K562 (cell line): Measurements from ENCODE around the gene FYTTD1. TPM values are rescaled to one million over a fixed set of nuclear protein-coding genes. Genes with fewer than 3 reads are reported as not detected.

Experiments
- ATF1 ChIP-seq, 2 experiments: fragments of 450-650 bp in 1 of 2; IDR thresholded peaks; 2 replicates each; pipeline ENCODE4 v1.6.1; 2016; ENCODE audit warnings: missing compliant biosample characterization in 1 of 2, missing genetic modification characterization in 1 of 2
- BCL6 ChIP-seq: fragments of 250-450 bp; sonication (Bioruptor Pico); IDR thresholded peaks from 2 replicates; pipeline ENCODE4 v1.4.0; 2020
- CBX2 ChIP-seq: fragments of 200-600 bp; sonication (generic); IDR thresholded peaks from one replicate; pipeline ENCODE4 v1.6.1; 2012; ENCODE audit warnings: mild to moderate bottlenecking, low read length, inconsistent platforms; ENCODE audit not compliant: insufficient read depth, poor library complexity, severe bottlenecking
- CBX8 ChIP-seq: fragments of 200-600 bp; sonication (generic); IDR thresholded peaks from 2 replicates; pipeline ENCODE4 v1.6.1; 2012; ENCODE audit warnings: borderline replicate concordance, mixed run types, low read depth, mild to moderate bottlenecking, moderate library complexity, mixed read lengths, low read length, control low read depth, inconsistent platforms; ENCODE audit not compliant: poor library complexity, severe bottlenecking; ENCODE audit errors: extremely low read depth
- DLX4 ChIP-seq: fragments of 250-450 bp; sonication (Bioruptor Pico); IDR thresholded peaks from 2 replicates; pipeline ENCODE4 v1.6.1; 2021; ENCODE audit warnings: mild to moderate bottlenecking
- ETV1 ChIP-seq: fragments of 450-650 bp; conservative IDR thresholded peaks from 2 replicates; pipeline ENCODE4 v1.6.1; 2016; ENCODE audit warnings: missing genetic modification characterization, control low read depth, low read depth, missing compliant biosample characterization
- FUS ChIP-seq: fragments of 200-400 bp; formaldehyde crosslinking; optimal IDR thresholded peaks from 2 replicates; pipeline ENCODE3; 2017; ENCODE audit warnings: low read depth, low read length
- GTF3C2 ChIP-seq: IDR thresholded peaks from 3 replicates; pipeline ENCODE4 v1.6.1; 2011; ENCODE audit warnings: borderline replicate concordance, mild to moderate bottlenecking, moderate library complexity; ENCODE audit not compliant: insufficient read length; ENCODE audit errors: extremely low read depth
- HCFC1 ChIP-seq: IDR thresholded peaks from 2 replicates; pipeline ENCODE4 v1.6.1; 2012; ENCODE audit warnings: low read depth, low read length, improper control_type of control experiment
- JUN ChIP-seq, 2 experiments: sonication (generic) in 1 of 2; formaldehyde crosslinking in 1 of 2; IDR thresholded peaks; 2 replicates each; pipeline versions ENCODE4 v1.6.1 to v1.8.0; 2012 to 2022; ENCODE audit warnings: borderline replicate concordance in 2 of 2, mild to moderate bottlenecking in 2 of 2, improper control_type of control experiment in 1 of 2, low read depth in 1 of 2, low read length in 1 of 2, missing genetic modification reagents in 1 of 2
- NELFE ChIP-seq: IDR thresholded peaks from 2 replicates; pipeline ENCODE4 v1.6.1; 2011; ENCODE audit warnings: mild to moderate bottlenecking; ENCODE audit not compliant: insufficient read depth, insufficient read length
- PML ChIP-seq: IDR thresholded peaks from 2 replicates; pipeline ENCODE4 v1.6.1; 2012; ENCODE audit warnings: low read length, inconsistent platforms
- POLR2G ChIP-seq: fragments of 200-400 bp; formaldehyde crosslinking; IDR thresholded peaks from 2 replicates; pipeline ENCODE4 v1.6.1; 2017; ENCODE audit warnings: low read depth, mild to moderate bottlenecking, antibody characterized with exemption, low read length, moderate library complexity
- PRPF4 ChIP-seq: fragments of 200-400 bp; formaldehyde crosslinking; IDR thresholded peaks from one replicate; pipeline ENCODE4 v1.6.1; 2017; ENCODE audit warnings: low read length, low read depth, mild to moderate bottlenecking; ENCODE audit not compliant: insufficient read depth, poor library complexity, severe bottlenecking
- RB1 ChIP-seq: fragments of 450-650 bp; IDR thresholded peaks from 2 replicates; pipeline ENCODE4 v1.6.1; 2017; ENCODE audit warnings: low read depth, mild to moderate bottlenecking
- RBBP5 ChIP-seq: fragments of 200-600 bp; sonication (generic); IDR thresholded peaks from 2 replicates; pipeline ENCODE4 v1.6.1; 2012; ENCODE audit warnings: borderline replicate concordance, mild to moderate bottlenecking, low read length, control low read depth, inconsistent platforms; ENCODE audit not compliant: insufficient read depth, poor library complexity, severe bottlenecking
- RBM17 ChIP-seq: fragments of 200-400 bp; formaldehyde crosslinking; IDR thresholded peaks from 2 replicates; pipeline ENCODE4 v1.6.1; 2017; ENCODE audit warnings: low read depth, mild to moderate bottlenecking, low read length, borderline replicate concordance
- RCOR1 ChIP-seq, 2 experiments: IDR thresholded peaks; 2 replicates each; pipeline ENCODE4 v1.6.1; 2012; ENCODE audit warnings: low read depth in 2 of 2, low read length in 2 of 2, borderline replicate concordance in 1 of 2, improper control_type of control experiment in 1 of 2
- TCF3 ChIP-seq: sonication (generic); formaldehyde crosslinking; IDR thresholded peaks from 2 replicates; pipeline ENCODE4 v1.4.0; 2020; ENCODE audit warnings: mild to moderate bottlenecking, missing genetic modification reagents
- ZFP1 ChIP-seq: fragments of 450-650 bp; formaldehyde crosslinking; IDR thresholded peaks from 2 replicates; pipeline ENCODE4 v1.4.0; 2020; ENCODE audit warnings: mild to moderate bottlenecking, mixed read lengths
- ZNF165 ChIP-seq: fragments of 250-450 bp; sonication (Bioruptor Pico); IDR thresholded peaks from 2 replicates; pipeline ENCODE4 v1.4.0; 2020; ENCODE audit warnings: borderline replicate concordance
- ZNF263 ChIP-seq: sonication (generic); formaldehyde crosslinking; IDR thresholded peaks from 2 replicates; pipeline ENCODE4 v1.8.0; 2022; ENCODE audit warnings: mild to moderate bottlenecking, missing genetic modification reagents, borderline replicate concordance
- ZNF778 ChIP-seq: fragments of 450-650 bp; formaldehyde crosslinking; IDR thresholded peaks from 2 replicates; pipeline ENCODE4 v1.4.0; 2020; ENCODE audit warnings: mild to moderate bottlenecking, moderate library complexity
- polyA plus RNA-seq, 8 experiments: library from polyadenylated mRNA; depleted of rRNA in 4 of 8; stranded (reverse) in 5 of 8; unstranded in 3 of 8; fragments of >200 nt; fragmentation: Nextera tagmentation in 2 of 8; fragmentation: Illumina TruSeq in 1 of 8; extraction: Ambion mirVana in 2 of 8; extraction: Trizol in 1 of 8; gene quantifications; 2 replicates each; pipeline versions ENCODE4 v1.2.1 to v1.2.3, GENCODE V29; 2011 to 2014; ENCODE audit warnings: inconsistent platforms in 1 of 8, missing spikeins in 1 of 8
- total RNA-seq, 7 experiments: library from RNA; depleted of rRNA in 6 of 7; stranded (reverse); fragments of >200 nt in 6 of 7; fragmentation: Illumina TruSeq in 2 of 7; extraction: Trizol in 2 of 7; gene quantifications; 2 replicates each; pipeline versions ENCODE4 v1.2.1 to v1.2.3, GENCODE V29; 2011 to 2021; ENCODE audit warnings: low replicate concordance in 1 of 7

The FYTTD1 gene
- total and polyA plus RNA-seq, 9 of the 15 experiments (the other 6 are each of a cell fraction or from before 2014, with no cell fraction given): 35.7 to 106 (median 76.3) TPM

GRCh38 chr3:197711973-197712707 lies 37.5 kb upstream of the FYTTD1 start (continued):
- TF ChIP-seq RCOR1 (IDR thresholded peaks at IDR 0.05; ENCODE audit: borderline replicate concordance in 1 of 2, low read depth in 2 of 2, low read length in 2 of 2) (peak; percentile 32 to 88; a peak in 1 of 4 replicates), BCL6 (CRISPR knock-in tag) (no peak), CBX2 (no peak), FUS (no peak), JUN (IDR thresholded peaks at IDR 0.05; ENCODE audit: borderline replicate concordance, low read depth, low read length) (peak; percentile 82; the same call in 1 of the 2 replicates), JUN (CRISPR knock-in tag; IDR thresholded peaks at IDR 0.05; ENCODE audit: borderline replicate concordance) (no peak), PRPF4 (no peak), RB1 (no peak), ZFP1 (CRISPR knock-in tag) (no peak), DLX4 (CRISPR knock-in tag) (no peak), CBX8 (no peak), ZNF263 (CRISPR knock-in tag) (no peak), PML (no peak), ATF1 (CRISPR knock-in tag; IDR thresholded peaks at IDR 0.05) (no peak), ATF1 (tag; IDR thresholded peaks at IDR 0.05) (peak; percentile 82), ETV1 (tag) (peak; percentile 47; the same call in 1 of the 2 replicates), ZNF165 (CRISPR knock-in tag) (no peak), NELFE (no peak), GTF3C2 (no peak), TCF3 (CRISPR knock-in tag) (no peak), POLR2G (no peak), ZNF778 (CRISPR knock-in tag) (no peak), HCFC1 (no peak), RBM17 (no peak), RBBP5 (no peak)
